Mucosa of descending colon (tissue), 3 donors: ENCODE data around the gene KRT6B. TPM values are rescaled to one million over a fixed set of nuclear protein-coding genes. Genes with fewer than 3 reads are reported as not detected.

Experiments
- ATAC-seq: fragments of 200-7000 bp; cut with Tn5 transposase; one replicate; pipeline ENCODE4 v1.9.1; 2020; ENCODE audit warnings: mild to moderate bottlenecking, moderate library complexity
- DNase-seq, 3 donors: peaks; one replicate each; pipeline ENCODE4 v3.0.0-alpha.2; 2020
- H3K36me3 ChIP-seq: fragments of 200-600 bp; one replicate; pipeline ENCODE4 v1.8.0; 2021; ENCODE audit warnings: low read depth, mild to moderate bottlenecking
- H3K4me1 ChIP-seq: fragments of 200-600 bp; one replicate; pipeline ENCODE4 v1.8.0; 2021; ENCODE audit warnings: low read depth, mild to moderate bottlenecking
- H3K4me3 ChIP-seq: fragments of 200-600 bp; one replicate; pipeline ENCODE4 v1.8.0; 2021; ENCODE audit warnings: mild to moderate bottlenecking
- H3K9me3 ChIP-seq: fragments of 200-600 bp; one replicate; pipeline ENCODE4 v1.8.0; 2021; ENCODE audit warnings: mild to moderate bottlenecking
- intact Hi-C, 2 donors: fragments of 100-400 bp; cut with DNase I in 1 of 2; cut with micrococcal nuclease in 1 of 2; formaldehyde crosslinking; loops; one replicate each; pipeline versions ENCODE4 v1.11.0 to v1.11.1; 2022; cut with DNase I, micrococcal nuclease
- total RNA-seq, 3 donors: library from RNA; stranded (reverse); fragmentation: NEBNext Ultra II Directional in 2 of 3; extraction: Animal tissue kit (Norgen Biotek cat#: 25700) in 2 of 3; gene quantifications; one replicate each; pipeline versions ENCODE4 v1.2.1 to v1.2.4, GENCODE V29; 2021 to 2023
- TF ChIP-seq, protein P1 (sequence below): fragments of 200-600 bp; IDR thresholded peaks from one replicate; pipeline ENCODE4 v1.8.0; 2022; ENCODE audit warnings: antibody characterized with exemption, mild to moderate bottlenecking
- donor health status: DM: no; HTN: no; CAD: no; lungs with moderate emphysema.
- donor health status: DM: no; HTN: no; CAD: no.
- donor health status: DM: no; HTN: yes; CAD: no.

The KRT6B gene
- total RNA-seq, 3 donors from 2014 or later = not detected

GRCh38 chr12:52436000-52436827 is 15.7 kb downstream of the KRT6B start:
- TF ChIP-seq, protein P1, sequence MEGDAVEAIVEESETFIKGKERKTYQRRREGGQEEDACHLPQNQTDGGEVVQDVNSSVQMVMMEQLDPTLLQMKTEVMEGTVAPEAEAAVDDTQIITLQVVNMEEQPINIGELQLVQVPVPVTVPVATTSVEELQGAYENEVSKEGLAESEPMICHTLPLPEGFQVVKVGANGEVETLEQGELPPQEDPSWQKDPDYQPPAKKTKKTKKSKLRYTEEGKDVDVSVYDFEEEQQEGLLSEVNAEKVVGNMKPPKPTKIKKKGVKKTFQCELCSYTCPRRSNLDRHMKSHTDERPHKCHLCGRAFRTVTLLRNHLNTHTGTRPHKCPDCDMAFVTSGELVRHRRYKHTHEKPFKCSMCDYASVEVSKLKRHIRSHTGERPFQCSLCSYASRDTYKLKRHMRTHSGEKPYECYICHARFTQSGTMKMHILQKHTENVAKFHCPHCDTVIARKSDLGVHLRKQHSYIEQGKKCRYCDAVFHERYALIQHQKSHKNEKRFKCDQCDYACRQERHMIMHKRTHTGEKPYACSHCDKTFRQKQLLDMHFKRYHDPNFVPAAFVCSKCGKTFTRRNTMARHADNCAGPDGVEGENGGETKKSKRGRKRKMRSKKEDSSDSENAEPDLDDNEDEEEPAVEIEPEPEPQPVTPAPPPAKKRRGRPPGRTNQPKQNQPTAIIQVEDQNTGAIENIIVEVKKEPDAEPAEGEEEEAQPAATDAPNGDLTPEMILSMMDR = no peak
- intact Hi-C loops = no loop called here
- no peaks in the 10 kb centered on the region for H3K36me3 ChIP-seq
- no peaks in the 10 kb centered on the region for H3K9me3 ChIP-seq
- DNase-seq (no peak), ATAC-seq (peak; percentile 6)
- H3K4me1 ChIP-seq = peaks cover 8% of the 10 kb centered on the region
- no peak overlapping the region for H3K4me3 ChIP-seq

DNA sequence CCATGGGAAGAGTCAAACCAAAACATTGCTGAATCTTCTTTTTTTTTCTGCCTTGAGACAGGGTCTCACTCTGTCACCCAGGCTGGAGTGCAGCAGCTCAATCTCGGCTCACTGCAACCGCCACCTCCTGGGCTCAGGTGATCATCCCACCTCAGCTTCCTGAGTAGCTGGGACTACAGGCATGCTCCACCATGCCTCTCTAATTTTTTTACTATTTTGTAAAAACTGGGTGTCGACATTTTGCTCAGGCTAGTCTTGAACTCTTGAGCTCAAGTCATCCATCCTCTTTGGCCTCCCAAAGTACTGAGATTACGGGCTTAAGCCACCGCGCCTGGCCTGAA is 16.3 kb downstream of the KRT6B start:
- H3K4me1 ChIP-seq = peaks cover 8% of the 10 kb centered on the region
- H3K4me3 ChIP-seq = no peak overlapping the region
- intact Hi-C loops = no loop called here
- ATAC-seq (no peak), DNase-seq (no peak)
- TF ChIP-seq, protein P1 = no peak
- H3K9me3 ChIP-seq = no peaks in the 10 kb centered on the region
- no peaks in the 10 kb centered on the region for H3K36me3 ChIP-seq

DNA sequence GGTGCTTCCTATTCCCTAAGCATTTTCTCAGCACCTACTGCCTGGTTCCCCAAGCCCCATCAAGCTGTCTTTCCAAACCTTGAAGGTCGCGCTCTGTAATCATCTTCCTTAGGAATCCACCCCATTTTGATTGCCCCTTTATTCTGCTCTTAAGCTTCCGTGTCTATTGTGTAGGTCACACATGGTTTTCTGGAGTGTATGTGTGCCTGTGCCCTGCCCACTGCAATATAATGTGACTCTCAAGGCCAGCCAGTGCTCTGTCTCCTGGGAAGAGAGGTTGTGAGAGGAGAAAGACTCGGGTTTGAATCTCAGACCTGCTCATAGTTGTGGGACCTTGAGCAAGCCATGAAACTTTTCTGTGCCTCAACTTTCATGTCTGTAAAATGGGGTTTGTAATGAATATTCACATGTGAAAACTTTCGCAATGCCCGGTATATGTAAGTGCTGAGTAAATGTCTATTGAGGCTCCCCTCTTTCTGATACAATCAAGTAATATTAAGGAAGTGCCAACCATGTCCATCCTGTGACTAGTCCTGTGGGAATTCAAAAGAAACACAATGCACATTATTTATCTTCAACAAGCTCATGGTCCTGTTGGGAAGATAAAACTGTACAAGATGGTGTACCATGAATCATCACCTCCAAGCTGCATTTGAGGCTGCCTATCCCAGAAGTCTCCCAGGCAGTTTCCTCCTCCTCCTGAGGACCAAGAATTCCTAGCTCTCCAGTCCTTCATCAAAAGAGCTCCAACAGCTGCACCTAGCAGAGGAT is 17.0 kb downstream of the KRT6B start:
- TF ChIP-seq, protein P1 = no peak
- DNase-seq = no peak
- peak; percentile 65 for ATAC-seq
- intact Hi-C loops = no loop called here
- Histone ChIP-seq H3K4me1 (peaks cover 8% of the 10 kb centered on the region), H3K9me3 (no peaks in the 10 kb centered on the region), H3K36me3 (no peaks in the 10 kb centered on the region), H3K4me3 (no peak overlapping the region)

DNA sequence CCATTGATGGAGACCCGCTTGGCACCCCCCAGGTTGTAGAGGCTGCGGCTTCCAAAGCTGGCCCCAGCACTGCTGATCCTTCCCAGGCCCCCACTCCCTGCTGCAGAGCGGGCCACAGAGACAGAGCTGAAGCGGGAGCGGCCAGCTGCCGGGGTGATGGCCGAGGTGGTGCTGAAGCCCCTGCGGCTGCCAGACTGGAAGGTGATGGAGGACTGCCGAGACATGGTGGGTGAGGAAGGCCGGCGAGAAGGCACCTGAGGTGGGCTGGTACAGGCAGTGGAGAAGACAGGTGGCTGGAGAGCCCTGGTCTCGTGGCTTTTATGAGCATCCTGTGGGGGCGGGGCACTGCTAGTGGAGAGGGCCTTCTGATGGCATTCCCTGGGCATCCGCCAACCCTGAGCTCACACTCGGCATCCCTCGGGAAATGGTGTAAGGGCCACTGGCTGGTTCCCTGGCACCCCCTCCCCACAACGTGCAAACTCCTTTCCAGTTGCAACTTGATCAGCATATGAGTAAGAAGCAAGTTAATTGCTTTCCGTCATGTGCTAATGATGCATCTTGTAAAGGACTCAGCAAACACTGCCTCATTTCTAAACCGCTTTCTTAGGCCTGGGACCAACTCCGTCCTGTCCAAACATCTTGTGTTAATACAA is 17.7 kb downstream of the KRT6B start, which contains the start of gene KRT75:
KRT75 (minus strand) TSS at position 291 of the 653 bp plus-strand sequence; CDS start at position 224, 67 bp downstream.
- peaks cover 8% of the 10 kb centered on the region for H3K4me1 ChIP-seq
- no peaks in the 10 kb centered on the region for H3K36me3 ChIP-seq
- intact Hi-C loops = no loop called here
- H3K9me3 ChIP-seq = no peaks in the 10 kb centered on the region
- DNase-seq = peak in 2 of 3 donors; percentile 31 to 47
- TF ChIP-seq, protein P1 = no peak
- H3K4me3 ChIP-seq = no peak within 1 kb of the TSS
- ATAC-seq = no peak

GRCh38 chr12:52433501-52434080 is 18.4 kb downstream of the KRT6B start:
- Histone ChIP-seq H3K4me3 (no peak overlapping the region), H3K4me1 (peaks cover 8% of the 10 kb centered on the region), H3K9me3 (no peaks in the 10 kb centered on the region), H3K36me3 (no peaks in the 10 kb centered on the region)
- intact Hi-C loops = no loop called here
- TF ChIP-seq, protein P1 = no peak
- no peak for DNase-seq
- no peak for ATAC-seq
